ENCODE data around the gene CRYL1. TPM values are rescaled to one million over a fixed set of nuclear protein-coding genes. Genes with fewer than 3 reads are reported as not detected.

The CRYL1 gene
- polyA plus RNA-seq, 2 of the 4 experiments (the other 2 are of a cell fraction): 4.1 to 17.4 TPM

DNA sequence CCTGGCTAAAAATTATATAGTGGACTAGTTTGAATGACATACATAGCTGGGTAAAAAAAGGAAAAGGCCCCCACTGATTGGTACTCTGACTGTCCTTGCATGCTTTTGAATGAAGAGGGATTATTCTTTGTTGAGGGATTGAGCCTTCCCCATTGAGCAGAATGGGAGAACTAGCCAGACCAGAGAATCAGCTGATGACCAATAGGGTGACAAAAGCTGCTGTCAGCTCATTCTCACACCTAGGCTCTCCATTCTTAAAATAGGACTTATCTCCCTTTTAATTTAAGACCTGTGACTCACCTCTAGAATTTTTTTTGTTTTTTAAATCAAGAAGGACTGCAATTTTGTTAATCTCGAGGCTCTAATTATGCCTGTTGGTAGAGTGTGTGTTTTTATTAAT is 79.3 kb downstream of the CRYL1 start:
- ChIA-PET CTCF (no interaction called here), POLR2A (no interaction called here)
- no peak for DNase-seq (ENCODE audit: low read depth in 1 of 2, low spot score in 1 of 2)
- TF ChIP-seq, protein P1, sequence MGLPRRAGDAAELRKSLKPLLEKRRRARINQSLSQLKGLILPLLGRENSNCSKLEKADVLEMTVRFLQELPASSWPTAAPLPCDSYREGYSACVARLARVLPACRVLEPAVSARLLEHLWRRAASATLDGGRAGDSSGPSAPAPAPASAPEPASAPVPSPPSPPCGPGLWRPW (IDR thresholded peaks at IDR 0.05): no peak
- no peak for TF ChIP-seq POLR2A (IDR thresholded peaks at IDR 0.05; ENCODE audit: low read length)
- Histone ChIP-seq H3K27ac (no peak overlapping the region), H3K9me3 (peaks cover 19% of the 10 kb centered on the region; the same call in 1 of the 3 replicates), H3K4me1 (no peaks in the 10 kb centered on the region), H3K4me2 (no peak overlapping the region), H3K4me3 (no peak overlapping the region)
- no peak for ATAC-seq
- WGBS (ENCODE audit: missing lambda C conversion rate): 17% methylated on average over 1 of the region's 1 CpG
- FAIRE-seq: no peak

DNA sequence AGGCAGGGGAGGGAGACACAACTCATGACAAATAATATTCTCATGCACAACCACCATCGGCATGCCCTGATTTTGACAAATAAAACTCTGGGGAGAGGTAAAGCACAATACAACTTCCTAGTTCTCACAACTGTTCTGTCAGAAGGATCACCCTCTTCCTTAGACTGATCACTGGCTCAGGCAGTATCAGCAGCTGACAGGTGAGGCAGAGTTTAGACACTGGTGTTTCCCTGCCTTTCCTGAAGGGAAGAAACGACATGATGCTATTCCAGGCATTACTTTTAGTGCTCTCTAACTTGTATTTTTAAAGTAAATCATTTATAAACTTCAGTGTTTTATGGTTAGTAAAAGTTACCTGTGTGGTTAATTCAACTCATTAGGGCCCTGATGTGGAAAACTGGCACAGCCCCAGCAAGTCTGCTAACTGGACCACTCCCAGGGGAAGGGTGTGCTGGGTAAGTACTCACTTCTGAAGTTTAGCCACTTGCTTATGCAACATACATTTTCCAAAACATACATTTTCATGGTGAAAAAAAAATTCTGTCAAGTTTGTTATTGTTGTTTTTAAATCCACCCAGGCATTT is 82.8 kb downstream of the CRYL1 start:
- H3K9me3 ChIP-seq: peaks cover 13% of the 10 kb centered on the region; the same call in 1 of the 3 replicates
- H3K27ac ChIP-seq: no peak overlapping the region
- no peaks in the 10 kb centered on the region for H3K4me1 ChIP-seq
- FAIRE-seq: no peak
- ATAC-seq: no peak
- WGBS (ENCODE audit: missing lambda C conversion rate): 28% methylated on average over 2 of the region's 2 CpGs
- TF ChIP-seq MYC (IDR thresholded peaks at IDR 0.05; ENCODE audit: borderline replicate concordance, low read length) (no peak), CHD2 (IDR thresholded peaks at IDR 0.05; ENCODE audit: low read length, partially characterized antibody) (no peak), REST (IDR thresholded peaks at IDR 0.05) (no peak), KDM5A (IDR thresholded peaks at IDR 0.05) (no peak), MAFK (IDR thresholded peaks at IDR 0.05; ENCODE audit: partially characterized antibody) (no peak), CBX8 (IDR thresholded peaks at IDR 0.05) (no peak), EP300 (IDR thresholded peaks at IDR 0.05) (no peak), CBX2 (IDR thresholded peaks at IDR 0.05; ENCODE audit: borderline replicate concordance, low read depth) (no peak), RCOR1 (IDR thresholded peaks at IDR 0.05; ENCODE audit: low read depth, low read length) (no peak), GATA3 (IDR thresholded peaks at IDR 0.05; ENCODE audit: borderline replicate concordance) (no peak), HEYL (CRISPR knock-in tag; IDR thresholded peaks at IDR 0.05) (no peak), NR3C1 (IDR thresholded peaks at IDR 0.05) (no peak), RFX5 (IDR thresholded peaks at IDR 0.05) (no peak), HMGXB4 (CRISPR knock-in tag; IDR thresholded peaks at IDR 0.05; ENCODE audit: borderline replicate concordance) (no peak), MAX (IDR thresholded peaks at IDR 0.05) (no peak), POLR2A (IDR thresholded peaks at IDR 0.05; ENCODE audit: low read length) (no peak), FOXS1 (CRISPR knock-in tag; IDR thresholded peaks at IDR 0.05) (no peak), KDM1A (IDR thresholded peaks at IDR 0.05; ENCODE audit: low read depth) (no peak)
- TF ChIP-seq, protein P2, sequence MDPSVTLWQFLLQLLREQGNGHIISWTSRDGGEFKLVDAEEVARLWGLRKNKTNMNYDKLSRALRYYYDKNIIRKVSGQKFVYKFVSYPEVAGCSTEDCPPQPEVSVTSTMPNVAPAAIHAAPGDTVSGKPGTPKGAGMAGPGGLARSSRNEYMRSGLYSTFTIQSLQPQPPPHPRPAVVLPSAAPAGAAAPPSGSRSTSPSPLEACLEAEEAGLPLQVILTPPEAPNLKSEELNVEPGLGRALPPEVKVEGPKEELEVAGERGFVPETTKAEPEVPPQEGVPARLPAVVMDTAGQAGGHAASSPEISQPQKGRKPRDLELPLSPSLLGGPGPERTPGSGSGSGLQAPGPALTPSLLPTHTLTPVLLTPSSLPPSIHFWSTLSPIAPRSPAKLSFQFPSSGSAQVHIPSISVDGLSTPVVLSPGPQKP (IDR thresholded peaks at IDR 0.05; ENCODE audit: low read depth, low read length): no peak
- ChIA-PET POLR2A (no interaction called here), CTCF (no interaction called here)
- no peak for DNase-seq (ENCODE audit: low read depth in 1 of 2, low spot score in 1 of 2)
- no peak overlapping the region for H3K4me2 ChIP-seq
- no peak overlapping the region for H3K4me3 ChIP-seq
